Gastrocnemius medialis (tissue), 4 donors: Measurements from ENCODE around the gene RITA1. TPM values are rescaled to one million over a fixed set of nuclear protein-coding genes. Genes with fewer than 3 reads are reported as not detected.

ENCODE experiments used
- ATAC-seq, 2 donors: fragments of 150-250 bp; one replicate each; pipeline ENCODE4 v1.9.1; 2016
- DNase-seq, 2 donors: peaks; one replicate each; pipeline ENCODE4 v3.0.0-alpha.2; 2019
- H3K27ac ChIP-seq, 4 donors: fragments of 200-600 bp; sonication (generic); 1 replicate in 1 of 4; 2 replicates in 3 of 4; pipeline ENCODE4 v1.5.1; 2016 to 2018; ENCODE audit warnings: mild to moderate bottlenecking in 2 of 4, moderate library complexity in 1 of 4
- H3K27me3 ChIP-seq, 3 donors: fragments of 200-600 bp; sonication (generic) in 2 of 3; 1 replicate in 1 of 3; 2 replicates in 2 of 3; pipeline versions ENCODE4 v1.5.1 to v1.6.0; 2016 to 2019; ENCODE audit warnings: mild to moderate bottlenecking in 1 of 3, moderate library complexity in 1 of 3
- H3K36me3 ChIP-seq, 2 donors: fragments of 200-600 bp; sonication (generic) in 1 of 2; one replicate each; pipeline ENCODE4 v1.5.1; 2017 to 2018
- H3K4me1 ChIP-seq, 2 donors: fragments of 200-600 bp; sonication (generic) in 1 of 2; one replicate each; pipeline ENCODE4 v1.5.1; 2016 to 2017; ENCODE audit warnings: mild to moderate bottlenecking in 2 of 2
- H3K4me3 ChIP-seq, 4 donors: fragments of 200-600 bp; sonication (generic) in 3 of 4; 1 replicate in 1 of 4; 2 replicates in 3 of 4; pipeline ENCODE4 v1.5.1; 2016 to 2019; ENCODE audit warnings: mild to moderate bottlenecking in 2 of 4
- H3K9me3 ChIP-seq, 3 donors: fragments of 200-600 bp; sonication (generic) in 2 of 3; 1 replicate in 1 of 3; 2 replicates in 2 of 3; pipeline ENCODE4 v1.5.1; 2016 to 2019
- POLR2A ChIP-seq, 2 donors: fragments of 450-650 bp; IDR thresholded peaks; one replicate each; pipeline ENCODE4 v1.6.1; 2017; ENCODE audit warnings: antibody characterized with exemption in 2 of 2, mild to moderate bottlenecking in 2 of 2, moderate library complexity in 2 of 2
- in situ Hi-C, 4 donors: fragments of 200-750 bp; cut with MboI; loops; one replicate each; pipeline versions ENCODE4 v1.15.0 to v1.8.0; 2017; ENCODE audit warnings: low sequenced_read_pairs in 4 of 4
- intact Hi-C: fragments of 100-400 bp; cut with DNase I; formaldehyde crosslinking; loops from one replicate; pipeline ENCODE4 v1.15.1; 2023; ENCODE audit warnings: low total_unique reads
- total RNA-seq, 4 donors: library from RNA; depleted of rRNA; stranded (reverse); fragments of >200 nt; gene quantifications; one replicate each; pipeline versions ENCODE4 v1.1.0 to v1.2.3, GENCODE V29; 2016
- TF ChIP-seq, protein P1 (sequence below), 5 experiments: fragments of 450-650 bp in 3 of 5; fragments of 200-600 bp in 2 of 5; sonication (generic) in 2 of 5; IDR thresholded peaks in 4 of 5; conservative IDR thresholded peaks in 1 of 5; 1 replicate in 4 of 5; 2 replicates in 1 of 5; pipeline ENCODE4 v1.5.1; 2016 to 2019; ENCODE audit warnings: antibody characterized with exemption in 5 of 5, mild to moderate bottlenecking in 3 of 5, moderate library complexity in 3 of 5

The RITA1 gene
- total RNA-seq, 4 donors from 2014 or later = 17.7 to 31.2 (median 23.1) TPM

DNA sequence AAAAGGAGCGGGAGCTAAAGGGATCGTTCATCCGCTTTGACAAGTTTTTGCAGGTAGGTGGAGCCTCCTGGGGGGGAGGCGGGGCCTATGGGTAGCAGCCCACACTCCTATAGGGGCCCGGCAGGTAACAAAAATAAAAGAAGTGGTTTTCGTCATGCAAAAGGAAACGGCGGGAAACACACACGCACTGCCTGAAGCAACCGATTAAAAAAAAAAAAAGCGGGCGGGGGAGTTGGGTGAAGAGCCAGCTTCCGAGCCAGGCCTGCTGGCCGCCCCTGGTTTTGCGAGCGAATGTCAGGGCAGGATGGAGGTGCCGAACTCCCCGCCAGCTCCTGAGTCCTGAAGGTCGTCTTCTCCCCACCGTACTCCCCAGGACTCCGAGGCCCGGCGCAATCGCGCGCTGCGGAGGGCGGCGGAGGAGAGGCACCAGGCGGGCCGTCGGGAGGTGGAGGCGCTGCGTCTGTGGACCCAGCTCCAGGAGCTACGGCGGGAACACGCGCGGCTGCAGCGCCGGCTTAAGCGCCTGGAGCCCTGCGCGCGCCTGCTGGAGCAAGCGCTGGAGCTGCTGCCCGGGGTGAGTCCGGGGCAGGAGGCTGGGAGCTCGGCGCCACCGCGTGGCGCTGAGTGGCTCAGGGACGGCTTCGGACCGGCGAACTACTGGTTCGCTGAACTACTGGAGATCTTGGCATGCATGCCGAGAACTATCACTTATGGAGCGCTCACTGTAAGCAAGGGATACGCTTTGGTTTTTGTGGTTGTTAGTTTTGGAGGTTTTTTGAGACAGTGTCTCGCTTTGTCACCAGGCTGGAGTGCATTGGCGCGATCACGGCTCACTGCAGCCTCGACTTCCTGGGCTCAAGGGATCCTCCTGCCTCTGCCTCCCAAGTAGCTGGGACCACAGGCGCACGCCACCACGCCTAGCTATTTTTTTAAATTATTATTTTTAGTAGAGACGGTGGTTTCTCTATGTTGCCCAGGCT lies 32.4 kb upstream of the RITA1 start:
- intact Hi-C loops = loop anchor here (2.0 kb wide), 1 partner anchor 104 kb away; no protein-coding TSS in a partner anchor
- Histone ChIP-seq H3K27ac (no peak overlapping the region), H3K36me3 (peaks cover 0 to 7% of the 10 kb centered on the region in 2 donors), H3K9me3 (no peaks in the 10 kb centered on the region), H3K4me3 (peak overlapping the region; percentile 5 to 55 (median 32)), H3K27me3 (peaks cover 50 to 67% (median 53%) of the 10 kb centered on the region in 3 donors), H3K4me1 (no peaks in the 10 kb centered on the region)
- TF ChIP-seq, protein P1, sequence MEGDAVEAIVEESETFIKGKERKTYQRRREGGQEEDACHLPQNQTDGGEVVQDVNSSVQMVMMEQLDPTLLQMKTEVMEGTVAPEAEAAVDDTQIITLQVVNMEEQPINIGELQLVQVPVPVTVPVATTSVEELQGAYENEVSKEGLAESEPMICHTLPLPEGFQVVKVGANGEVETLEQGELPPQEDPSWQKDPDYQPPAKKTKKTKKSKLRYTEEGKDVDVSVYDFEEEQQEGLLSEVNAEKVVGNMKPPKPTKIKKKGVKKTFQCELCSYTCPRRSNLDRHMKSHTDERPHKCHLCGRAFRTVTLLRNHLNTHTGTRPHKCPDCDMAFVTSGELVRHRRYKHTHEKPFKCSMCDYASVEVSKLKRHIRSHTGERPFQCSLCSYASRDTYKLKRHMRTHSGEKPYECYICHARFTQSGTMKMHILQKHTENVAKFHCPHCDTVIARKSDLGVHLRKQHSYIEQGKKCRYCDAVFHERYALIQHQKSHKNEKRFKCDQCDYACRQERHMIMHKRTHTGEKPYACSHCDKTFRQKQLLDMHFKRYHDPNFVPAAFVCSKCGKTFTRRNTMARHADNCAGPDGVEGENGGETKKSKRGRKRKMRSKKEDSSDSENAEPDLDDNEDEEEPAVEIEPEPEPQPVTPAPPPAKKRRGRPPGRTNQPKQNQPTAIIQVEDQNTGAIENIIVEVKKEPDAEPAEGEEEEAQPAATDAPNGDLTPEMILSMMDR (IDR thresholded peaks at IDR 0.05 in 4 of 5, conservative IDR thresholded peaks at IDR 0.05 in 1 of 5) = peak in 2 of 5 experiments; percentile 17 to 29
- no peak for TF ChIP-seq POLR2A (IDR thresholded peaks at IDR 0.05)
- peak in 1 of 2 donors; percentile 28 for ATAC-seq
- in situ Hi-C loops = loop anchor here in 1 of 4 donors (5.0 kb wide), 1 partner anchor 106 kb away; no protein-coding TSS in a partner anchor
- DNase-seq = no peak

DNA sequence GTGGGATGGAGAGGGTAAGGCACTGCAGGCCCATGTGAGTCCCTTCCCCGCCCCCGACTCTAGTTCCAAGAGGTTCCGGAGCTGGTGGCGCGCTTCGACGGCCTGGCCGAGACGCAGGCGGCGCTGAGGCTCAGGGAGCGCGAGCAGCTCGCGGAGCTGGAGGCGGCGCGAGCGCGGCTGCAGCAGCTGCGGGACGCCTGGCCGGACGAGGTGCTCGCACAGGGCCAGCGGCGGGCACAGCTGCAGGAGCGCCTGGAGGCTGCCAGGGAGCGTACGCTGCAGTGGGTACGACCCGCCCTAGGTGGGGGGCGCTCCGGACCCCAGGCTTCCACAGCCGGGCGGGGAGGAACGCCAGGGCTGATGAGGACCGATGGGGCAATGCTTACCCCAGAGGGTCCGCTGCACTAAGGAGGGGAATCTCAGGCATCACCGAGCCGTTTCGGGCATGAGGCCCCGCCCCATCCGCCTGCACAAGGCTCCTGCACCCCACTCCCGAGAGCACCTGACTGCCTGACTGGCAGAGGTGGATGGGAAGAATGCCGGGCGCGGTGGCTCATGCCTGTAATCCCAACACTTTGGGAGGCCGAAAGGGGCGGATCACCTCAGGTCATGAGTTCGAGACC lies 31.1 kb upstream of the RITA1 start:
- in situ Hi-C loops = loop anchor here in 1 of 4 donors (5.0 kb wide), 1 partner anchor 107 kb away; no protein-coding TSS in a partner anchor
- H3K4me3 ChIP-seq = no peak overlapping the region
- H3K27ac ChIP-seq = no peak overlapping the region
- H3K27me3 ChIP-seq = peaks cover 50 to 66% (median 53%) of the 10 kb centered on the region in 3 donors
- H3K36me3 ChIP-seq = peaks cover 0 to 21% of the 10 kb centered on the region in 2 donors
- intact Hi-C loops = no loop called here
- H3K9me3 ChIP-seq = no peaks in the 10 kb centered on the region
- no peak for DNase-seq
- no peak for ATAC-seq
- H3K4me1 ChIP-seq = no peaks in the 10 kb centered on the region
- TF ChIP-seq POLR2A (IDR thresholded peaks at IDR 0.05) = no peak
- TF ChIP-seq, protein P1 (IDR thresholded peaks at IDR 0.05 in 4 of 5, conservative IDR thresholded peaks at IDR 0.05 in 1 of 5) = no peak

DNA sequence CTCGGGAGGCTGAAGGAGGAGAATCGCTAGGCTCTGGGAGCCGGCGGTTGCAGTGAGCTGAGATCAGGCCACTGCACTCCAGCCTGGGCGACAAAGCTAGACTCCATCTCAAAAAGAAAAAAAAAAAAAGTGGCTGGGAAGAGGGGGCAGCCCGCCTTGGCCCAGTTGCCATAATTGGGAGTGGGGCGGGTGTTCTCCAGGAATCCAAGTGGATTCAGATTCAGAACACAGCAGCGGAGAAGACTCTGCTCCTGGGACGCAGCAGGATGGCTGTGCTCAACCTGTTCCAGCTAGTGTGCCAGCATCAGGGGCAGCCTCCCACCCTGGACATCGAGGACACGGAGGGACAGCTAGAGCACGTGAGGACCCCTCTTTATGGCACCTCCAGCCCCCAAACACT lies 30.5 kb upstream of the RITA1 start:
- no peak for DNase-seq
- peaks cover 50 to 60% (median 52%) of the 10 kb centered on the region in 3 donors for H3K27me3 ChIP-seq
- intact Hi-C loops = no loop called here

DNA sequence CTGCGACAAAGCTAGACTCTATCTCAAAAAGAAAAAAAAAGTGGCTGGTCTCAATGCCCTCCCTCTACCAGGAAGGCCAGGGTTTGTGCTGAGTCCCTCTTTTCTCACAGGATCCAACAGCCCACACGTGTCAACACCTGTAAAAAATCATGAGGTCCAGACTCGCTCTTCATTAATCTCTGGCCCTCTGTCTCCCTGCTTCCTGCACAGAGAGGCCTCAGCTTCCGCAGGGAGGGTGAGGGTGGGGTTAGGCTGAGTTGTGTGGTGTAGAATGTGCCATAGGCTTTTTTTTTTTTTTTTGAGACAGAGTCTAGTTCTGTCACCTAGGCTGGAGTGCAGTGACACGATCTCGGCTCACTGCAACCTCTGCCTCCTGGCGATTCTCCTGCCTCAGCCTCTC lies 29.9 kb upstream of the RITA1 start:
- in situ Hi-C loops (no loop called here), intact Hi-C loops (no loop called here)
- no peak overlapping the region for H3K27ac ChIP-seq
- TF ChIP-seq, protein P1 (IDR thresholded peaks at IDR 0.05 in 4 of 5, conservative IDR thresholded peaks at IDR 0.05 in 1 of 5) = no peak
- TF ChIP-seq POLR2A (IDR thresholded peaks at IDR 0.05) = no peak
- H3K36me3 ChIP-seq = peaks cover 0 to 33% of the 10 kb centered on the region in 2 donors
- DNase-seq (no peak), ATAC-seq (no peak)
- peaks cover 44 to 54% (median 47%) of the 10 kb centered on the region in 3 donors for H3K27me3 ChIP-seq
- no peak overlapping the region for H3K4me3 ChIP-seq
- H3K9me3 ChIP-seq = no peaks in the 10 kb centered on the region
- H3K4me1 ChIP-seq = no peaks in the 10 kb centered on the region

More for the DNA sequence above, 30.5 kb upstream of the RITA1 start:
- H3K4me1 ChIP-seq = no peaks in the 10 kb centered on the region
- no peak overlapping the region for H3K4me3 ChIP-seq
- in situ Hi-C loops = no loop called here
- H3K27ac ChIP-seq = no peak overlapping the region
- peaks cover 0 to 27% of the 10 kb centered on the region in 2 donors for H3K36me3 ChIP-seq
- ATAC-seq = no peak
- no peaks in the 10 kb centered on the region for H3K9me3 ChIP-seq
- TF ChIP-seq, protein P1 (IDR thresholded peaks at IDR 0.05 in 4 of 5, conservative IDR thresholded peaks at IDR 0.05 in 1 of 5) = no peak
